ENCODE measurements around the gene RHOV. TPM values are rescaled to one million over a fixed set of nuclear protein-coding genes. Genes with fewer than 3 reads are reported as not detected.

Gene RHOV
- total RNA-seq, 1 donor from 2014 or later, result 0.09 TPM

GRCh38 chr15:40904552-40905201 is 30.6 kb upstream of the RHOV start:
- intact Hi-C loops (cut with micrococcal nuclease), result loop anchor here (1.0 to 10.0 kb wide), 5 partner anchors 38 to 281 kb away; partner anchors contain the start of genes CHAC1 and INO80

GRCh38 chr15:40902605-40903561 is 28.8 kb upstream of the RHOV start:
- intact Hi-C loops (cut with micrococcal nuclease), result loop anchor here (5.0 to 10.0 kb wide), 2 partner anchors 49 to 212 kb away; partner anchors contain the start of genes CHAC1 and INO80

GRCh38 chr15:40901053-40901443 is 27.0 kb upstream of the RHOV start:
- intact Hi-C loops (cut with micrococcal nuclease), result loop anchor here (5.0 to 10.0 kb wide), 2 partner anchors 51 to 214 kb away; partner anchors contain the start of genes CHAC1 and INO80

- intact Hi-C loops (cut with micrococcal nuclease), result loop anchor here (5.0 to 10.0 kb wide), 2 partner anchors 52 to 214 kb away; partner anchors contain the start of genes CHAC1 and INO80
These were observed 26.4 kb upstream of the RHOV start for GRCh38 chr15:40900256-40901052.

GRCh38 chr15:40899536-40900207 is 25.6 kb upstream of the RHOV start:
- intact Hi-C loops (cut with micrococcal nuclease), result loop anchor here (5.0 to 10.0 kb wide), 2 partner anchors 53 to 215 kb away; partner anchors contain the start of genes CHAC1 and INO80

GRCh38 chr15:40894681-40895448 is 20.8 kb upstream of the RHOV start:
- intact Hi-C loops (cut with micrococcal nuclease), result loop anchor here (1.0 to 2.0 kb wide), 7 partner anchors 21 to 438 kb away; partner anchors contain the start of genes DNAJC17, NUSAP1, OIP5 and RAD51

GRCh38 chr15:40893733-40894680 is 20.0 kb upstream of the RHOV start, which contains the start of gene VPS18:
Gene VPS18 (plus strand): TSS chr15:40894450. CDS start chr15:40894769, 319 bp downstream.
- intact Hi-C loops (cut with micrococcal nuclease), result loop anchor here (1.0 to 2.0 kb wide), 8 partner anchors 20 to 439 kb away; partner anchors contain the start of genes DNAJC17, NUSAP1, OIP5 and RAD51

GRCh38 chr15:40893019-40893670 is 19.1 kb upstream of the RHOV start:
- intact Hi-C loops (cut with micrococcal nuclease), result loop anchor here (2.0 kb wide), 1 partner anchor 214 kb away; no protein-coding TSS in a partner anchor

- intact Hi-C loops (cut with micrococcal nuclease), result loop anchor here (2.0 kb wide), 1 partner anchor 214 kb away; no protein-coding TSS in a partner anchor
These were observed 18.5 kb upstream of the RHOV start for GRCh38 chr15:40892447-40893012.

- intact Hi-C loops (cut with micrococcal nuclease), result loop anchor here (2.0 kb wide), 1 partner anchor 213 kb away; no protein-coding TSS in a partner anchor
These were observed 17.9 kb upstream of the RHOV start for GRCh38 chr15:40891810-40892446.

GRCh38 chr15:40891138-40891537 is 17.1 kb upstream of the RHOV start:
- intact Hi-C loops (cut with micrococcal nuclease), result no loop called here

- intact Hi-C loops (cut with micrococcal nuclease), result no loop called here
These were observed 15.1 kb upstream of the RHOV start for GRCh38 chr15:40889112-40889511.

- intact Hi-C loops (cut with micrococcal nuclease), result no loop called here
These were observed 12.6 kb upstream of the RHOV start for GRCh38 chr15:40886586-40886985.

GRCh38 chr15:40881351-40881750 is 7.3 kb upstream of the RHOV start:
- intact Hi-C loops (cut with micrococcal nuclease), result no loop called here

- intact Hi-C loops (cut with micrococcal nuclease), result no loop called here
These were observed 5.6 kb upstream of the RHOV start for GRCh38 chr15:40879609-40880008.

GRCh38 chr15:40878785-40879184 is 4.8 kb upstream of the RHOV start:
- intact Hi-C loops (cut with micrococcal nuclease), result no loop called here

GRCh38 chr15:40877694-40878093 is 3.7 kb upstream of the RHOV start:
- intact Hi-C loops (cut with micrococcal nuclease), result no loop called here
